Subcutaneous abdominal adipose tissue (tissue), 5 donors: ENCODE data around the gene ADAMTS6.

ENCODE experiments used
- H3K27ac ChIP-seq: one replicate; pipeline ENCODE4 v1.7.0; 2013; ENCODE audit warnings: low read depth, mild to moderate bottlenecking, inconsistent platforms, low read length, moderate library complexity
- H3K27me3 ChIP-seq, 5 donors: one replicate each; pipeline ENCODE4 v1.7.0; 2013; ENCODE audit warnings: low read length in 5 of 5, inconsistent platforms in 1 of 5; ENCODE audit not compliant: control insufficient read depth in 5 of 5, insufficient read depth in 4 of 5
- H3K36me3 ChIP-seq, 5 donors: one replicate each; pipeline ENCODE4 v1.7.0; 2013; ENCODE audit warnings: low read length in 5 of 5; ENCODE audit not compliant: control insufficient read depth in 5 of 5, insufficient read depth in 5 of 5
- H3K4me1 ChIP-seq, 5 donors: one replicate each; pipeline ENCODE4 v1.7.0; 2013; ENCODE audit warnings: low read length in 5 of 5, mild to moderate bottlenecking in 3 of 5, moderate library complexity in 1 of 5; ENCODE audit not compliant: control insufficient read depth in 5 of 5, insufficient read depth in 5 of 5
- H3K4me3 ChIP-seq, 5 donors: one replicate each; pipeline ENCODE4 v1.7.0; 2013; ENCODE audit warnings: low read length in 5 of 5, low read depth in 1 of 5
- H3K9ac ChIP-seq, 5 donors: one replicate each; pipeline ENCODE4 v1.7.0; 2013; ENCODE audit warnings: low read length in 5 of 5, mild to moderate bottlenecking in 4 of 5, moderate library complexity in 3 of 5
- H3K9me3 ChIP-seq, 5 donors: one replicate each; pipeline ENCODE4 v1.7.0; 2013; ENCODE audit warnings: low read length in 5 of 5; ENCODE audit not compliant: control insufficient read depth in 5 of 5
- donor health status: healthy.
- donor health status: healthy.
- donor health status: healthy.
- donor health status: healthy.
- donor health status: healthy.

The ADAMTS6 gene

DNA sequence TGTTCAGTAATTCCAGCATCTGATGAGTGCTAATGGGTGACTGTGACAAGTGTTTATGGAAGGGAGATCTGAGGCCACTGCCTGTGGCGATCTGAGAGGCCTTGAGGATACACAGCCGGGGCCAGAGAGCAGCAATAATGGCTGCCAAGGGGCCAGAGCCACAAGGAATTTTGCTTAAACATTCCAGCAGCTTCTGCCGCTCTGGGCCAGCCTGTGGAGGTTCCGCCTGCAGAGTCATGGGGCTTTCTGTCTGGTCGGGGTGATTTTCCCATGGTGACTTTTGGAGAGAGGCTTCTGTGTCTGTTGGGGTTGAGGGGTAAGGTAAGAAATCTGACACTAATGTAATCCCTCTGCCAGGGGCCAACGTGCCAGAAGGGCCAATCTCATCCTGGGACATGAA lies 353.5 kb downstream of the ADAMTS6 start:
- Histone ChIP-seq H3K4me3 (no peak overlapping the region), H3K27me3 (no peaks in the 10 kb centered on the region), H3K27ac (no peak overlapping the region), H3K4me1 (peaks cover 0 to 15% (median 3%) of the 10 kb centered on the region in 5 donors), H3K36me3 (no peaks in the 10 kb centered on the region), H3K9ac (no peak overlapping the region), H3K9me3 (no peaks in the 10 kb centered on the region)

DNA sequence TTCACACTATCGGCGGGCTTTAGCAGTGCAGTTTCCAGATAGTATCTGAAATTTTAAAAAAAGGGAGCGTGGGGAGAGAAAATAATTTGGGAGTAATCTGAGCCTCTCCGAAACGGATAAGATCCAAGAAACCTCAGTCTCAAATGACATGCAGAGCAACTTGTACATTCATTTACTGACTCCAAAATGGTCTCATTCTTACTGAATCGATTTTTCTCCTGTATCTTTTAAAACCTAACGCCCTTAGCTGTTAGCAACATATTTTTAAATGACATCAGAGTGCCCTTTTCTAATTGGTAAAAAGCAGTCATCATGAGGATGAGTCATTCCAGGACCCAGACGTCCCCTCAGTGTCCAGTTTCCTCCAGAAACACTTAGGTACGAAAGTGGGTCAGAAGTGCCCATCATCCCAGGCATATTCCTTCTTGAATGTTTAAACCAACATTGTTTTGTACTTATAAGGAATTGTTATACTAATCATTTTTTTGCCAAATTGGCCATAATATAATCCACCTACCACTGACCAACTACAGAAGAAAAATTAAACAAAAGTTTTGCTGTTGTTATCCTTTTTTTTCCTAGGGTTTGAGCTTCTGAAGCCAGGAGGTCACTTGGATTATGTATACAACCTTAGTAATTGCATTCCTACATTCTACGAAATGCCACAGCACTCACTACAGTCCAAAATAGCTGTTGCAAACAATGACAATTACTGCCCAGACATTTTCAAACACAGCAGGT lies 354.4 kb downstream of the ADAMTS6 start:
- Histone ChIP-seq H3K27me3 (no peaks in the 10 kb centered on the region), H3K27ac (no peak overlapping the region), H3K4me3 (no peak overlapping the region), H3K9ac (no peak overlapping the region), H3K9me3 (no peaks in the 10 kb centered on the region), H3K36me3 (no peaks in the 10 kb centered on the region), H3K4me1 (peaks cover 0 to 7% (median 3%) of the 10 kb centered on the region in 5 donors)

DNA sequence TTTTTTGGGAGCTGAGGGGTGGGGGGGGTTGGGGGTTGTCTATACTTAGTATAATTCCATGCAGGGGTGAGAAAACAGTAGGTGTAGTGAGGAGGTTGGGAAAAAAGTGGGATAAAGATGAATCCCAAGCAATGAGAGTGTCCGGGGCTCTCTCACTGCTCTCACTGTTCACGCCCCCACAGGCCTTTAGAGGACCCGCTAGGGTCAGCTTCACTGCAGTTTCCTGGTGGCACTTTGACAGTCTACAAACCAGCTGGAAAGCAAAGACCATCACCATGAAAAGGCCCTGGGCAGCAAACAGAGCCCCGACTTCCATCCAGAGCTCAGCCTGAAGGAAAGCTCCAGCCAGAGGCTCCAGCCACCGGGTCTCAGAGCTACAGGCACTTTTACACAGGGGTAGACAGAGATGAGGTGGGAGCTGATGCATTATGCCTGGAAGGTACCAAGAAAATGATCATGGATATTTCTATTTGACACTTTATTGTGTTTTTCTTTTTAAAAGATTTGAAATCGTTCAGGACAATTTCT lies 355.1 kb downstream of the ADAMTS6 start:
- no peak overlapping the region for H3K4me3 ChIP-seq
- H3K4me1 ChIP-seq = peaks cover 0 to 4% (median 0%) of the 10 kb centered on the region in 5 donors
- H3K9me3 ChIP-seq = no peaks in the 10 kb centered on the region
- H3K27ac ChIP-seq = no peak overlapping the region
- H3K27me3 ChIP-seq = no peaks in the 10 kb centered on the region
- no peaks in the 10 kb centered on the region for H3K36me3 ChIP-seq
- H3K9ac ChIP-seq = no peak overlapping the region

DNA sequence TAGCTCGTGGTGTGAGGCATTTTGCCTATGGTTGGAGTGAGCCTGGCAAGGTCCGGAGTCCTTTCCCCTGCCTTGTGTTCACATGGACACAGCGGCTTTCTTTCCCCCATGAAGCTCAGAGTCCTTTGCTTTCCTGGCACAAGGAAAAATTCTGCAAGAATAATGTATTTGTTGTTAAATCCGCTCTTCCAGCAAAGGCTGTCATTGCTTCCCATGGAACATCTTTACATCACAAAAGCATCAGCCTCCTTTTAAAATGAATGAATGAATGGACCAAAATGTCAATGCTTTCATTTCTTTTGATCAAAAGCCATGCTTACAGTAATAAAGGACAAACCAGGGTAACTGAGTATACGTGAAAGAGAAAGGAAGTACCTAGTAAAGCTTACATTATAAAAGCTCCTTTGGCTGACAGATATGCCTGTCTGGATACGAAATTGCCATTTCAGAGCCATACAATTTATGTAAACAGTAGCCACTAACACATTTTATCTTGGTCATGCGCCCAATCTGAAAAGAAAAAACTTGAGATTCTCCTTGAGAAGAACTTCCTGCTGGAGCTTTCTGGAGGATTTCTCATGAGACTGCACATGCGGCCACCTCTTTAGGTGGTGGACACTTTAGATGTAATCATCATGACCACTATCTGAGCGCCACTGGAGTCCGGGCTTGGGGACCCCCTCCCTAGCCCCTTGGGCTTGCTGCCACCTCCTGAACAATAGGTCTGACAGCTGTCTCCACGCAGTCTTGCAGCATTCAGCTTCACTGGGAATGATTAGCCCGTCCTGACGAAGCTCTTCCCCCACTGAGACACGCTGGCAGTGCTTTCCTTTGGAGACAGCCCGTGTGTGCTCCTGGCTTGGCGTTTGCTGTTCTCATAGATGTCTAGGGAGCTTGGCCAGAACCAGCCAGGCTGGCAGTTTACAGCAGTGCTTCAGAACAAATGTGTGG lies 355.9 kb downstream of the ADAMTS6 start:
- Histone ChIP-seq H3K9me3 (no peaks in the 10 kb centered on the region), H3K27ac (no peak overlapping the region), H3K36me3 (no peaks in the 10 kb centered on the region), H3K9ac (no peak overlapping the region), H3K4me3 (no peak overlapping the region), H3K27me3 (no peaks in the 10 kb centered on the region), H3K4me1 (peaks cover 0 to 4% (median 0%) of the 10 kb centered on the region in 5 donors)

DNA sequence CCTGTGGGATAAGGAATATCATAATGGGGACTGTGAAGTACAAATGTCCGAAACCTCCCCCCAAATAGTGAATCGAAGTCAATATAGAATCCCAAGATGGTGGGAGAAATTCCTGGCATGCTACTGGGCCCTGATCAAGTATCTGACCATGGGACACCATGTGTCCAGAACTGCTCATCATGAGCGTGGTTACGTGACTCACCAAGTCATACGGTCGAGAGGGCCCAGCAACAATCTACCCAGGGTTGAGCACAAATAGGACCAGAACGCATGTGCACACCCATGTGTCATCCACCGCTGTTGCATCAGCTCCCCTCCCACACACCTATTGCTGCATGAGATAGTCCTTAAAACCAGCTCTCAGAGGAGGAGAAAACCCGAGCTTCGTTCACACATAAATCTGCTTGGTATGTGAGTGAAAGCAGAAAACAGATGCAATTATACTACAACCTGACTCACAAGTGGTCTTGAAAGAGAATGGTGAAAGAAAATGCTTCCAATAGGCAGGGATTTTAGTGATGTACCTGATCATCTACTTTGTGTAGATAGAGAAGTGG lies 359.8 kb downstream of the ADAMTS6 start:
- Histone ChIP-seq H3K36me3 (no peaks in the 10 kb centered on the region), H3K4me1 (peaks cover 0 to 4% (median 0%) of the 10 kb centered on the region in 5 donors), H3K4me3 (no peak overlapping the region)

GRCh38 chr5:65120371-65120967 lies 361.3 kb downstream of the ADAMTS6 start:
- no peaks in the 10 kb centered on the region for H3K36me3 ChIP-seq
- no peaks in the 10 kb centered on the region for H3K27me3 ChIP-seq
- H3K27ac ChIP-seq = no peak overlapping the region
- no peak overlapping the region for H3K4me3 ChIP-seq
- no peaks in the 10 kb centered on the region for H3K4me1 ChIP-seq
- H3K9ac ChIP-seq = no peak overlapping the region
- H3K9me3 ChIP-seq = peaks cover 0 to 2% (median 0%) of the 10 kb centered on the region in 5 donors

More for the DNA sequence above, 359.8 kb downstream of the ADAMTS6 start:
- no peaks in the 10 kb centered on the region for H3K27me3 ChIP-seq
- no peak overlapping the region for H3K27ac ChIP-seq
- peaks cover 0 to 2% (median 0%) of the 10 kb centered on the region in 5 donors for H3K9me3 ChIP-seq
- H3K9ac ChIP-seq = no peak overlapping the region

GRCh38 chr5:65117525-65117924 lies 364.2 kb downstream of the ADAMTS6 start:
- H3K9ac ChIP-seq = no peak overlapping the region
- no peaks in the 10 kb centered on the region for H3K4me1 ChIP-seq
- no peaks in the 10 kb centered on the region for H3K36me3 ChIP-seq
- peaks cover 0 to 2% (median 0%) of the 10 kb centered on the region in 5 donors for H3K9me3 ChIP-seq
- no peak overlapping the region for H3K27ac ChIP-seq
- no peak overlapping the region for H3K4me3 ChIP-seq
- H3K27me3 ChIP-seq = no peaks in the 10 kb centered on the region

DNA sequence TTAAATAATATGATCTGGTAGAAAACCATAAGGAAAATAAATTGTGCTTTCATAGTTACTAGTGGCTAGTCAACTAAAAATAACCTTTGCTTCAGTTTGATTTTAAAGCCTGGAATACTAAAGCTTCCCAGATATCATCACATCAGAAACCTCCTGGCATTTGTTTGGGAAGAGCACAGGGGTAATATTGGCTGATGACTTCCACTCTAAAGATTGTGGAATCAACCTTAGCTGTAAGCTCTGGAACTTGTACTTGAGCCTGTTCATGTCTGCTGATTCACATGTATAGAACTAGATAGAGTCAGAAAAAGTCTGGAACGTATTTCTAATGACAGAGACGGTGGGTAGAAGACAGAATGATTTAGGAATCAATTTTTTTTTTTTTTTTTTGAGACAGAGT lies 367.9 kb downstream of the ADAMTS6 start:
- Histone ChIP-seq H3K9ac (no peak overlapping the region), H3K9me3 (peaks cover 0 to 2% (median 0%) of the 10 kb centered on the region in 5 donors), H3K4me3 (no peak overlapping the region), H3K4me1 (no peaks in the 10 kb centered on the region), H3K27me3 (no peaks in the 10 kb centered on the region), H3K27ac (no peak overlapping the region), H3K36me3 (no peaks in the 10 kb centered on the region)

DNA sequence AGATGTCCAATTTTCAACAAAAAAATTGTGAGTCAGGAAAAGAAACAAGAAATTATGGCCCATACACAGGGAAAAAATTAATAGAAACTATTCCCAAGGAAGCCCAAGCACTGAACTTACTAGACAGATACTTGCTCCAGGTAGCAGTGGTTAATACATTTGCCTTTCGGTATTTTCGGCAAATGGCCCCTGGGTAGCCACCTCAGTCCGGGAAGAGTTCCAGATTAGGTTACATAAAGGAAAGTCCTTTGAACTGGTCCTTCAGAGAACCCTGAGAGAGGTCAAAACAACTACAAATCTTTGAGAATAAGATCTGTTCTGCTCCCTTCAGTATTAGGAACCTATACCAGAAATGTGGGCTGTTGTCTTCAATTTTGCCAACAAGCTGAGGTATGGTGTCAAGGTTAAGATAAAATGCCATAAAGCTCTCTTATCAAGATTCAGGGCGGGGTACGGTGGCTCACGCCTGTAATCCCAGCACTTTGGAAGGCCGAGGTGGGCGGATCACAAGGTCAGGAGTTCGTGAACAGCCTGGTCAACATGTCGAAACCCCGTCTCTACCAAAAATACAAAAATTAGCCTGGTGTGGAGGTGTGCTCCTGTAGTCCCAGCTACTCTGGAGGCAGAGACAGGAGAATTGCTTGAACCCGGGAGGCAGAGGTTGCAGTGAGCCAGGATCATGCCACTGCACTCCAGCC lies 369.6 kb downstream of the ADAMTS6 start:
- Histone ChIP-seq H3K27me3 (no peaks in the 10 kb centered on the region), H3K9ac (no peak overlapping the region), H3K4me1 (no peaks in the 10 kb centered on the region), H3K4me3 (no peak overlapping the region), H3K27ac (no peak overlapping the region), H3K36me3 (no peaks in the 10 kb centered on the region), H3K9me3 (no peaks in the 10 kb centered on the region)
